GM23338 (cell line): Measurements from ENCODE around the gene ALDH16A1. TPM values are rescaled to one million over a fixed set of nuclear protein-coding genes. Genes with fewer than 3 reads are reported as not detected.

Experiments
- ATAC-seq: fragments of 200-7000 bp; cut with Tn5 transposase; 3 replicates; pipeline ENCODE4 v1.9.1; 2020
- DNase-seq: peaks from one replicate; pipeline ENCODE4 v3.0.0-alpha.2; 2015; ENCODE audit warnings: low spot score
- H2AFZ ChIP-seq: fragments of 200-600 bp; sonication (generic); 2 replicates; pipeline ENCODE4 v1.8.0; 2016; ENCODE audit warnings: antibody characterized with exemption, mild to moderate bottlenecking, moderate library complexity
- H3F3A ChIP-seq: fragments of 200-600 bp; sonication (generic); replicated peaks from 2 replicates; pipeline ENCODE4 v1.8.0; 2017; ENCODE audit warnings: antibody characterized with exemption, mixed run types, low read depth
- H3K27ac ChIP-seq: fragments of 200-600 bp; sonication (generic); 2 replicates; pipeline ENCODE4 v1.6.1; 2016; ENCODE audit warnings: low read depth
- H3K27me3 ChIP-seq: fragments of 200-600 bp; sonication (generic); 2 replicates; pipeline ENCODE4 v1.8.0; 2016; ENCODE audit warnings: mild to moderate bottlenecking, mixed run types, moderate library complexity; ENCODE audit not compliant: insufficient read depth
- H3K36me3 ChIP-seq: fragments of 200-600 bp; sonication (generic); 2 replicates; pipeline ENCODE4 v1.8.0; 2016; ENCODE audit warnings: mild to moderate bottlenecking; ENCODE audit not compliant: insufficient read depth
- H3K4me1 ChIP-seq: fragments of 200-600 bp; sonication (generic); 2 replicates; pipeline ENCODE4 v1.8.0; 2016; ENCODE audit warnings: mild to moderate bottlenecking, moderate library complexity; ENCODE audit not compliant: insufficient read depth
- H3K4me2 ChIP-seq: fragments of 200-600 bp; sonication (generic); 2 replicates; pipeline ENCODE4 v1.7.1; 2017; ENCODE audit warnings: mixed run types
- H3K4me3 ChIP-seq: fragments of 200-600 bp; sonication (generic); 2 replicates; pipeline ENCODE4 v1.6.1; 2016; ENCODE audit warnings: mixed run types
- H3K79me2 ChIP-seq: fragments of 200-600 bp; sonication (generic); replicated peaks from 2 replicates; pipeline ENCODE4 v1.8.0; 2017; ENCODE audit warnings: mild to moderate bottlenecking; ENCODE audit not compliant: insufficient read depth
- H3K9me2 ChIP-seq: fragments of 200-600 bp; sonication (generic); 2 replicates; pipeline ENCODE4 v1.8.0; 2017; ENCODE audit not compliant: insufficient read depth
- H4K20me1 ChIP-seq: fragments of 200-600 bp; sonication (generic); replicated peaks from 2 replicates; pipeline ENCODE4 v1.8.0; 2017; ENCODE audit warnings: mild to moderate bottlenecking; ENCODE audit not compliant: insufficient read depth
- H3K27ac Mint-ChIP-seq: 2 replicates; pipeline ENCODE4 v1.8.0; 2020; ENCODE audit warnings: inconsistent platforms, mild to moderate bottlenecking, moderate library complexity, mixed read lengths
- H3K27me3 Mint-ChIP-seq: 3 replicates; pipeline ENCODE4 v1.8.0; 2022; ENCODE audit warnings: low read depth, mild to moderate bottlenecking, moderate library complexity, mixed read lengths, inconsistent platforms; ENCODE audit not compliant: insufficient read depth, poor library complexity
- H3K36me3 Mint-ChIP-seq: 3 replicates; pipeline ENCODE4 v1.8.0; 2021; ENCODE audit warnings: low read depth, mild to moderate bottlenecking, inconsistent platforms, moderate library complexity, mixed read lengths
- H3K4me1 Mint-ChIP-seq: 3 replicates; pipeline ENCODE4 v1.8.0; 2020; ENCODE audit warnings: mild to moderate bottlenecking, inconsistent platforms, mixed read lengths
- H3K4me3 Mint-ChIP-seq: 3 replicates; pipeline ENCODE4 v1.8.0; 2021; ENCODE audit warnings: moderate library complexity, mild to moderate bottlenecking, inconsistent platforms, mixed read lengths
- H3K9me3 Mint-ChIP-seq: 3 replicates; pipeline ENCODE4 v1.8.0; 2020; ENCODE audit warnings: moderate library complexity, mild to moderate bottlenecking, inconsistent platforms, mixed read lengths
- CTCF ChIP-seq, 2 experiments: fragments of 200-600 bp in 1 of 2; sonication (generic) in 1 of 2; conservative IDR thresholded peaks; 2 replicates each; pipeline versions ENCODE4 v1.5.1 to v1.6.1; 2016 to 2017; ENCODE audit warnings: antibody characterized with exemption in 2 of 2, low read depth in 2 of 2, mild to moderate bottlenecking in 2 of 2, moderate library complexity in 1 of 2
- ETS1 ChIP-seq: IDR thresholded peaks from 2 replicates; pipeline ENCODE4 v1.6.1; 2016; ENCODE audit warnings: antibody characterized with exemption
- EZH2phosphoT487 ChIP-seq: fragments of 200-600 bp; sonication (generic); IDR thresholded peaks from one replicate; pipeline ENCODE4 v1.8.1; 2018; ENCODE audit warnings: antibody characterized with exemption; ENCODE audit not compliant: unreplicated experiment
- NANOG ChIP-seq: IDR thresholded peaks from 2 replicates; pipeline ENCODE4 v1.6.1; 2016; ENCODE audit warnings: antibody characterized with exemption, borderline replicate concordance
- POLR2AphosphoS5 ChIP-seq: IDR thresholded peaks from 2 replicates; pipeline ENCODE4 v1.6.1; 2016; ENCODE audit warnings: antibody characterized with exemption, low read depth
- REST ChIP-seq: IDR thresholded peaks from one replicate; pipeline ENCODE4 v1.6.1; 2018; ENCODE audit warnings: antibody characterized with exemption; ENCODE audit not compliant: unreplicated experiment
- STAT1 ChIP-seq: IDR thresholded peaks from one replicate; pipeline ENCODE4 v1.6.1; 2016; ENCODE audit warnings: antibody characterized with exemption; ENCODE audit not compliant: unreplicated experiment
- polyA plus RNA-seq: library from polyadenylated mRNA; unstranded; fragments of >200 nt; fragmentation: Nextera tagmentation; extraction: Ambion mirVana; gene quantifications from 2 replicates; pipeline ENCODE4 v1.2.1, GENCODE V29; 2016
- total RNA-seq: library from RNA; depleted of rRNA; stranded (reverse); fragments of >200 nt; shearing (Covaris generic); gene quantifications from 2 replicates; pipeline ENCODE4 v1.2.3, GENCODE V29; 2014

Gene ALDH16A1
- total and polyA plus RNA-seq, 2 experiments from 2014 or later: 16.8 to 57.3 TPM

- no peak for TF ChIP-seq POLR2AphosphoS5
- no peak for TF ChIP-seq STAT1
- no peak for TF ChIP-seq REST
- no peak for TF ChIP-seq NANOG
Measured at GRCh38 chr19:49431330-49431749, 21.7 kb upstream of the ALDH16A1 start (continued).

- peaks cover 68% of the 10 kb centered on the region for H3K27me3 ChIP-seq
- H3K9me3 Mint-ChIP-seq: peaks cover 13% of the 10 kb centered on the region; the same call in 2 of the 3 replicates
- H3K4me1 ChIP-seq: peaks cover 32% of the 10 kb centered on the region
- ATAC-seq (peak; percentile 64), DNase-seq (peak; percentile 97)
- H3F3A ChIP-seq: peaks cover 38% of the 10 kb centered on the region
- no peak for TF ChIP-seq ETS1
- peak; percentile 74 for TF ChIP-seq POLR2AphosphoS5
- TF ChIP-seq EZH2phosphoT487: no peak
- peak in 1 of 2 experiments; percentile 24; a peak in 2 of 4 replicates for TF ChIP-seq CTCF (conservative IDR thresholded peaks at IDR 0.05; ENCODE audit: low read depth in 2 of 2)
- TF ChIP-seq NANOG: no peak
- H3K4me3 Mint-ChIP-seq: peak overlapping the region; percentile 72
- no peaks in the 10 kb centered on the region for H3K36me3 ChIP-seq
- no peaks in the 10 kb centered on the region for H4K20me1 ChIP-seq
- peak overlapping the region; percentile 72 for H3K4me3 ChIP-seq
- H3K79me2 ChIP-seq: no peaks in the 10 kb centered on the region
- peaks cover 49% of the 10 kb centered on the region for H3K4me1 Mint-ChIP-seq
- no peak overlapping the region for H3K27ac Mint-ChIP-seq
- H3K9me2 ChIP-seq: no peaks in the 10 kb centered on the region
- H3K36me3 Mint-ChIP-seq: peaks cover 5% of the 10 kb centered on the region
- H2AFZ ChIP-seq: peak overlapping the region; percentile 59; the same call in 1 of the 2 replicates
- H3K4me2 ChIP-seq: peak overlapping the region; percentile 86
- H3K27ac ChIP-seq: no peak overlapping the region
- peaks cover 64% of the 10 kb centered on the region for H3K27me3 Mint-ChIP-seq
Measured at GRCh38 chr19:49432141-49433073, 20.6 kb upstream of the ALDH16A1 start.
